Trophoblast cell (in vitro differentiated cells and primary cell): ENCODE measurements around the gene THADA.

ENCODE experiments used
- DNase-seq, 2 donors: peaks; one replicate each; pipeline ENCODE4 v3.0.0-alpha.2; 2016
- H2AFZ ChIP-seq: 2 replicates; pipeline ENCODE4 v1.6.1; 2013; ENCODE audit warnings: low read length, moderate library complexity, mild to moderate bottlenecking; ENCODE audit not compliant: insufficient read depth, poor library complexity
- H2AK5ac ChIP-seq: 2 replicates; pipeline ENCODE4 v1.6.1; 2013; ENCODE audit warnings: mild to moderate bottlenecking, low read length
- H2BK120ac ChIP-seq: 2 replicates; pipeline ENCODE4 v1.6.1; 2013; ENCODE audit warnings: low read length, mild to moderate bottlenecking, moderate library complexity; ENCODE audit not compliant: insufficient read depth, poor library complexity
- H2BK12ac ChIP-seq: 2 replicates; pipeline ENCODE4 v1.6.1; 2013; ENCODE audit warnings: mild to moderate bottlenecking, low read length, moderate library complexity
- H2BK5ac ChIP-seq: 2 replicates; pipeline ENCODE4 v1.6.1; 2013; ENCODE audit warnings: low read length, low read depth, moderate library complexity, mild to moderate bottlenecking; ENCODE audit not compliant: poor library complexity
- H3K14ac ChIP-seq: 2 replicates; pipeline ENCODE4 v1.6.1; 2013; ENCODE audit warnings: mild to moderate bottlenecking, low read length
- H3K18ac ChIP-seq: 2 replicates; pipeline ENCODE4 v1.6.1; 2013; ENCODE audit warnings: mild to moderate bottlenecking, low read length
- H3K23ac ChIP-seq: 2 replicates; pipeline ENCODE4 v1.6.1; 2013; ENCODE audit warnings: low read length
- H3K27ac ChIP-seq: 2 replicates; pipeline ENCODE4 v1.5.1; 2013; ENCODE audit warnings: low read depth, mild to moderate bottlenecking, inconsistent platforms, low read length, moderate library complexity
- H3K27me3 ChIP-seq: 2 replicates; pipeline ENCODE4 v1.6.1; 2013; ENCODE audit warnings: inconsistent platforms, mild to moderate bottlenecking, low read length, moderate library complexity; ENCODE audit not compliant: insufficient read depth
- H3K36me3 ChIP-seq, 2 experiments: 1 replicate in 1 of 2; 2 replicates in 1 of 2; pipeline ENCODE4 v1.6.1; 2013; ENCODE audit warnings: low read length in 2 of 2, mild to moderate bottlenecking in 2 of 2, moderate library complexity in 1 of 2; ENCODE audit not compliant: insufficient read depth in 2 of 2, control insufficient read depth in 1 of 2
- H3K4ac ChIP-seq: 2 replicates; pipeline ENCODE4 v1.6.1; 2013; ENCODE audit warnings: low read depth, mild to moderate bottlenecking, low read length, moderate library complexity
- H3K4me1 ChIP-seq, 2 experiments: 1 replicate in 1 of 2; 2 replicates in 1 of 2; pipeline ENCODE4 v1.6.1; 2013; ENCODE audit warnings: low read length in 2 of 2, mild to moderate bottlenecking in 2 of 2, moderate library complexity in 1 of 2; ENCODE audit not compliant: insufficient read depth in 2 of 2, control insufficient read depth in 1 of 2
- H3K4me2 ChIP-seq: 2 replicates; pipeline ENCODE4 v1.6.1; 2013; ENCODE audit warnings: inconsistent platforms, mild to moderate bottlenecking, low read length, moderate library complexity
- H3K4me3 ChIP-seq: 2 replicates; pipeline ENCODE4 v1.5.1; 2013; ENCODE audit warnings: mild to moderate bottlenecking, low read depth, low read length, inconsistent platforms
- H3K79me1 ChIP-seq: one replicate; pipeline ENCODE4 v1.6.1; 2013; ENCODE audit warnings: low read length
- H3K79me2 ChIP-seq: 2 replicates; pipeline ENCODE4 v1.6.1; 2013; ENCODE audit warnings: low read length, mild to moderate bottlenecking; ENCODE audit not compliant: control insufficient read depth, insufficient read depth, poor library complexity
- H3K9ac ChIP-seq: 2 replicates; pipeline ENCODE4 v1.6.1; 2013; ENCODE audit warnings: mild to moderate bottlenecking, low read length
- H3K9me3 ChIP-seq: 2 replicates; pipeline ENCODE4 v1.6.1; 2013; ENCODE audit warnings: low read depth, mild to moderate bottlenecking, control low read depth, inconsistent platforms, low read length; ENCODE audit not compliant: insufficient read depth
- H4K12ac ChIP-seq: 2 replicates; pipeline ENCODE4 v1.6.1; 2013; ENCODE audit warnings: low read depth, mild to moderate bottlenecking, low read length, moderate library complexity
- H4K8ac ChIP-seq: 2 replicates; pipeline ENCODE4 v1.6.1; 2013; ENCODE audit warnings: low read depth, mild to moderate bottlenecking, low read length, moderate library complexity
- H4K91ac ChIP-seq: one replicate; pipeline ENCODE4 v1.6.1; 2013; ENCODE audit warnings: low read depth, mild to moderate bottlenecking, low read length, moderate library complexity
- whole genome bisulfite sequencing: extraction: QIAGEN DNeasy Blood & Tissue Kit; methylation state at CpG from one replicate; pipeline ENCODE4 v1.1.7; 2013; ENCODE audit warnings: missing lambda C conversion rate; ENCODE audit not compliant: insufficient read length, insufficient coverage; ENCODE audit errors: extremely low coverage; 5-methylcytosine and 5-hydroxymethylcytosine counted together

Gene THADA

GRCh38 chr2:43201016-43201415 is 394.8 kb downstream of the THADA start:
- no peak for DNase-seq
- Histone ChIP-seq H4K8ac (peak overlapping the region; percentile 47), H2AK5ac (peak overlapping the region; percentile 94), H3K79me2 (no peaks in the 10 kb centered on the region), H3K9ac (no peak overlapping the region), H2BK12ac (peak overlapping the region; percentile 37), H2BK5ac (peak overlapping the region; percentile 41), H2BK120ac (peak overlapping the region; percentile 40), H3K79me1 (peaks cover 16% of the 10 kb centered on the region), H3K9me3 (no peaks in the 10 kb centered on the region), H3K23ac (no peak overlapping the region), H3K4me3 (no peak overlapping the region), H2AFZ (no peak overlapping the region), H3K27me3 (no peaks in the 10 kb centered on the region), H4K12ac (no peak overlapping the region), H3K4ac (no peak overlapping the region), H3K18ac (peak overlapping the region; percentile 71), H3K36me3 (no peaks in the 10 kb centered on the region), H3K27ac (no peak overlapping the region), H3K4me1 (peaks cover 10 to 13% of the 10 kb centered on the region in 2 experiments), H3K4me2 (no peak overlapping the region), H3K14ac (peak overlapping the region; percentile 66), H4K91ac (peak overlapping the region; percentile 78)
- WGBS = no CpG with 5 or more reads among the region's 7 CpGs

- peak; percentile 90 to 94 for DNase-seq
- Histone ChIP-seq H3K23ac (no peak overlapping the region), H3K27me3 (no peaks in the 10 kb centered on the region), H2AFZ (no peak overlapping the region), H4K8ac (peak overlapping the region; percentile 42), H3K14ac (peak overlapping the region; percentile 10), H3K9ac (no peak overlapping the region), H2BK5ac (peak overlapping the region; percentile 3), H4K91ac (peak overlapping the region; percentile 70), H3K4ac (no peak overlapping the region), H3K4me3 (no peak overlapping the region), H3K4me2 (peak overlapping the region; percentile 8), H3K4me1 (peaks cover 12 to 13% of the 10 kb centered on the region in 2 experiments), H3K9me3 (no peaks in the 10 kb centered on the region), H4K12ac (no peak overlapping the region), H2BK120ac (peak overlapping the region; percentile 36), H2AK5ac (peak overlapping the region; percentile 60), H3K27ac (peak overlapping the region; percentile 7), H3K79me2 (no peaks in the 10 kb centered on the region), H2BK12ac (peak overlapping the region; percentile 19), H3K18ac (peak overlapping the region; percentile 21), H3K79me1 (peaks cover 16% of the 10 kb centered on the region), H3K36me3 (no peaks in the 10 kb centered on the region)
- no CpG with 5 or more reads among the region's 16 CpGs for WGBS
Measured at GRCh38 chr2:43199492-43200488, 396.0 kb downstream of the THADA start.

GRCh38 chr2:43198263-43198662 is 397.6 kb downstream of the THADA start:
- H3K9me3 ChIP-seq = no peaks in the 10 kb centered on the region
- H3K36me3 ChIP-seq = no peaks in the 10 kb centered on the region
- no peak overlapping the region for H2AFZ ChIP-seq
- H3K18ac ChIP-seq = no peak overlapping the region
- H3K27me3 ChIP-seq = no peaks in the 10 kb centered on the region
- H4K8ac ChIP-seq = no peak overlapping the region
- H3K4ac ChIP-seq = no peak overlapping the region
- H4K91ac ChIP-seq = peak overlapping the region; percentile 7
- no peak overlapping the region for H3K4me2 ChIP-seq
- H4K12ac ChIP-seq = no peak overlapping the region
- H3K4me1 ChIP-seq = peaks cover 23 to 24% of the 10 kb centered on the region in 2 experiments
- no peak for DNase-seq
- no peak overlapping the region for H2AK5ac ChIP-seq
- H3K79me1 ChIP-seq = peaks cover 19% of the 10 kb centered on the region
- peak overlapping the region; percentile 3 for H2BK12ac ChIP-seq
- no peak overlapping the region for H3K9ac ChIP-seq
- peaks cover 2% of the 10 kb centered on the region for H3K79me2 ChIP-seq
- no peak overlapping the region for H3K14ac ChIP-seq
- no peak overlapping the region for H2BK120ac ChIP-seq
- H3K23ac ChIP-seq = no peak overlapping the region
- no peak overlapping the region for H2BK5ac ChIP-seq
- H3K4me3 ChIP-seq = no peak overlapping the region
- WGBS = no CpG with 5 or more reads among the region's 6 CpGs
- H3K27ac ChIP-seq = no peak overlapping the region

- no peak overlapping the region for H3K9ac ChIP-seq
- H2BK120ac ChIP-seq = no peak overlapping the region
- H3K4ac ChIP-seq = no peak overlapping the region
- H3K4me1 ChIP-seq = peaks cover 27 to 29% of the 10 kb centered on the region in 2 experiments
- WGBS = no CpG with 5 or more reads among the region's 5 CpGs
- no peak overlapping the region for H2AFZ ChIP-seq
- no peak overlapping the region for H3K14ac ChIP-seq
- DNase-seq = no peak
- H3K4me3 ChIP-seq = no peak overlapping the region
- H2BK12ac ChIP-seq = no peak overlapping the region
- no peak overlapping the region for H2AK5ac ChIP-seq
- no peak overlapping the region for H4K8ac ChIP-seq
- peaks cover 23% of the 10 kb centered on the region for H3K79me1 ChIP-seq
- no peak overlapping the region for H2BK5ac ChIP-seq
- no peaks in the 10 kb centered on the region for H3K27me3 ChIP-seq
- H3K79me2 ChIP-seq = peaks cover 2% of the 10 kb centered on the region
- no peak overlapping the region for H3K23ac ChIP-seq
- H3K36me3 ChIP-seq = no peaks in the 10 kb centered on the region
- H3K18ac ChIP-seq = no peak overlapping the region
- no peak overlapping the region for H4K91ac ChIP-seq
- H3K27ac ChIP-seq = no peak overlapping the region
- no peaks in the 10 kb centered on the region for H3K9me3 ChIP-seq
- no peak overlapping the region for H3K4me2 ChIP-seq
- no peak overlapping the region for H4K12ac ChIP-seq
Measured at GRCh38 chr2:43197588-43197896, 398.3 kb downstream of the THADA start.
